HG03064 (cell line): ENCODE results near the gene SSR2.
A peak's percentile ranks its signal among the peaks of the same experiment; 100 is the strongest.
"Not testable (repeated sequence)": the region's sequence is repeated elsewhere in the genome, so short reads cannot be mapped to it uniquely, and the experiment has no call there.

Source experiments
- ATAC-seq: cut with Tn5 transposase; IDR thresholded peaks from one replicate; pipeline ENCODE4 v1.9.1; 2021; ENCODE audit warnings: low read depth; ENCODE audit not compliant: unreplicated experiment

The SSR2 gene

DNA sequence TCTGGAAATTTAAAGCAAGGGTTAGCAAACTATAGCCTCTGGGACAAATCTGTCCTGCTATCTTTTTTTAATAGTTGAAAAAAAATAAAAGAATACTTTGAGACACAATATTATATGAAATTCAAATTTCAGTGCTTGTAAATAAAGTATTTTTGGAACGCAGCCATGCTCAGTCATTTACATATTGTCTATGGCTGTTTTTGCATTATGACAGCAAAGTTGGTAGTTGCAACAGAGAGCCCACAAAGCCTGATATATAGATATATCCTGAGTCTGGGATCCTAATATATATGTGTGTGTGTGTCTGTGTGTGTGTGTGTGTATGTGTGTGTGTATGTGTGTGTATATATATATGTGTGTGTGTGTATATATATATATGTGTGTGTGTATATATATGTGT is 20.8 kb downstream of the SSR2 start:
- ATAC-seq: no peak

DNA sequence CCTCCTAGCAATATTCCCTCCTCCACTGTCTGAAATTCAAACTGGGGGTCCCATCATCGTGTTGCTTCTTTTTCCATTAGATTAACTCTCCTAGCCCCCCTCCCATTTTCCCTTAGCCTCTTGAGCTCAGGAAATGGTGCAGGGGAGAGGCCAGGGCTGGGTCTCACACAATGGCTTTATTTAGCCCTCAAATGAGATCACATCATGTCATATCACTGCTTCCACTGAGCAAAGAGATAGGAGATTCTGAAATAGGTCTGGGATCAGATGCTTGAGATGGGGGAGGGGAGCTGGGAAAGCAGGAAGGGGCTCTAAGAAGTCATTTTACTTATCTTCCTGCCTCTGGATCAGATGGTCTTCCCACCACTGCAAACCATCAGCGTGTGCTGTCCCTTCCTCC is 24.6 kb downstream of the SSR2 start:
- no peak for ATAC-seq

DNA sequence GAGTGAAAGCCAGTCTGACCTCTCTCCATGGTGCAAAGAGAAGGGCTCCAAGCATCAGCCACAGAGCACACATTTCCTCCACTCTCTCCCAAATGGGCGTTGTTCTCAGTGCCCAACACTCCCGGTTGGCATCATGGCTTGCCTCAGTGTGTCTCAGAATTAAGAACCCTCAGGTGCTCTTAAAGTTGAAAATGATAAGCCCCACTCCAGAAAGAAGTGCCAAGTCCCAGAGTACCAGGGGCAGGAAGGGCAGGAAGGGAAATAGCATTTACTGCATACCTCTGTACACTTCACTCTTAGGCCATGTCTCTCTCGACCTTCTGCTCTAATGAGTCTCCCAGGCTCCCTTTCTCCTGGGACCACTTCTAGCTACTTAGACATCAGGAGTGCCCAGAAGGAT is 27.2 kb downstream of the SSR2 start:
- no peak for ATAC-seq

DNA sequence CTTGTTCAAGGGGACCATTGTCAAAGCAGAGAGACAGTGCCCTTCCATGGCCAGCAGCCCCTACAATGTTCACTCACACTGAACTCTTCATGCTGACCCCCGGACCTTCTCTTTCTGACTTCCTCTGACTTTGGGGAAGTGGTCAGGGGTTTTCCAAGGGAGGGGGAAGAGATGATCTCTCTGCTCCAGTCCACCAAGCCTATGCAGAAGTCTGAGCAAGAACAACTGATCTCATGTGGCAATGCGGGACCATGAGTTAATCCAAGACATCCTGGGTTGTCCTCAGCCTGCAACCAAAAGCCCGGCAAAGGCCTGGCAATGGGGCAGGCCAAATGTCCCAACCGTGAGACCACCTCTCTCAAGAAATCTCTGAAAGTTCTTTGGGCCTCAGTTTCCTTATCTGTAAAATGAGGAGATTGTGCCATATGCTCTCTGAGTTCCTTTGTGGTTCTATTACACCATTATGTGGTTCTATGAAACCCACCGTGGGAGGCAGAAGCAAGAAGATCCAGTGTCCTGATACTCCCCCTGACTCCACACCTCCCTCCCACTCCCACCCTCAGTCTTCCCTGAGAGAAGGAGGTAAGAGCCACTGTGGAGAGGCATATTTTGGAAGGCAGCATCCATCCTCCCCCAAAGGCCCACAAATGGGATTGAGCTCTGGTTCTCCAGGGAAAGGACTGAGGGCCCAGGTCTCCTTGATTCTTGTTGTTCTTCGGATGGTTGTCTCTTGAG is 30.6 kb downstream of the SSR2 start:
- ATAC-seq: no peak

DNA sequence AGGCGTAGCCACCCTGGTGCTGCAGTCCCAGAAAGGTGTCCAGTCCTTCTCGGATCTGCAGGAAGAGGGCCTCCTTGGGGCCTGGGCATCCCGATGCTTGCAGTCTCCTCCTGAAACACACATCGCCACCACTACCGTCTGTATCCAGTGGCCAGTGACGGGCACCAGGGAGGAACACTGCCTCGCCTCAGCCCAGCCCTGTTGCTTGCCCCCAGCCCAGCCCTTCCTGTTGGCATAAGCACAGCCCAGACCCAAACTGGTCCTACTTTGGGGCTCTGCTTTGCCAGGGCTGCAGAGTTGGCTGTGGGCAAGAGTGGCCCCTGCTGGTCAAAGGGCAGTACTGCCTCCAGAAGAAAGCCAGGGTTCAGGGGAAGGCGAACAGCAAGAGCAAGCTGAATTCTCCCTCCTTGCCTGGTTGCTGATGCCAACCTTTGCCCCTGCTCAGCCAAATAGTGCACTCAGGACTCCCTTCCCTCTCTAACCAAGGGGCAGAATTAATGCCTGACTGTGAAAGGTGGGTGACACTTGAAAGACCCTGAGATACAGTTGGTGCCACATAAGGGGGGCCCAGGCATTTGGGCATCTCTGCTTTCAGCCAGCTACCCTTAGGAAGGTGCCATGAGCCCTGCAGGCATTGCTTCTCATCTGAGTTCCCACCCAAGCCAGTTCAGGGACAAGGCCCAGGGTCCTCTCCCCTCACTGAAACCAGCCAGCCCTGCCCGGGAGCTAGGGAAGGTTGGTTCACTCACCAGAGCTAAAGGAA is 31.3 kb downstream of the SSR2 start:
- ATAC-seq: peak; percentile 73

DNA sequence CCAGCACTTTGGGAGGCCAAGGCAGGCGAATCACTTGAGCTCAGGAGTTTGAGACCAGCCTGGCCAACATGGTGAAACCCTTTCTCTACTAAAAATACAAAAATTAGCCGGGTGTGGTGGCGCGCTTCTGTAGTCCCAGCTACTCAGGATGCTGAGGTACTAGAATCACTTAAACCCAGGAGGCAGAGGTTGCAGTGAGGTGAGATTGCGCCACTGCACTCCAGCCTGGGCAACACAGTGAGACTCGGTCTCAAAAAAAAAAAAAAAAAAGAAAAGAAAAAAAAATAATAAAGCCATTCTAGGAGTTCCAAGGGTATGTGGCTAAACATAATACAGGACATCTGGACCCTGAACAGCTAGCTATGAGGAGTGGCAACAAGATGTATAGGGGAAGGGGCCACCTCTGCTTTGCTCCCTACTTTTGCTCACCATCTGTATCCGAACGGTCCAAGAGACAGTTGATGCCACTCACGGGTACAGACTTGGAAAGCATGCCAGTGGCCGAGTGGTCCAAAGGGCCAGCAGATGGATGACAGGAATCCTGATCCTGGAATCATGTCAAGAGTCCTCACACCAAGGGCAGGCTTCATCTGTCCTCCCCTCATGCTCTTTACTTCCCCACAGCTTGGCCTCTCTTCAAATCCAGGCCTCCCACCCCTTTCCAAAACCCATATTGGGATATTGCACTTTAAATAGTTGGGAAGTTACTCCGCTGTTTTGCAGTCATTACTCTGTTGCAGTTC is 35.7 kb downstream of the SSR2 start:
- ATAC-seq: not testable (repeated sequence)

- no peak for ATAC-seq
Measured at GRCh38 chr1:155984341-155984740, 36.4 kb downstream of the SSR2 start.

GRCh38 chr1:155983191-155984024 is 37.3 kb downstream of the SSR2 start:
- no peak for ATAC-seq

- ATAC-seq: no peak
Measured at GRCh38 chr1:155982106-155982505, 38.6 kb downstream of the SSR2 start.

GRCh38 chr1:155981266-155982088 is 39.3 kb downstream of the SSR2 start:
- no peak for ATAC-seq

DNA sequence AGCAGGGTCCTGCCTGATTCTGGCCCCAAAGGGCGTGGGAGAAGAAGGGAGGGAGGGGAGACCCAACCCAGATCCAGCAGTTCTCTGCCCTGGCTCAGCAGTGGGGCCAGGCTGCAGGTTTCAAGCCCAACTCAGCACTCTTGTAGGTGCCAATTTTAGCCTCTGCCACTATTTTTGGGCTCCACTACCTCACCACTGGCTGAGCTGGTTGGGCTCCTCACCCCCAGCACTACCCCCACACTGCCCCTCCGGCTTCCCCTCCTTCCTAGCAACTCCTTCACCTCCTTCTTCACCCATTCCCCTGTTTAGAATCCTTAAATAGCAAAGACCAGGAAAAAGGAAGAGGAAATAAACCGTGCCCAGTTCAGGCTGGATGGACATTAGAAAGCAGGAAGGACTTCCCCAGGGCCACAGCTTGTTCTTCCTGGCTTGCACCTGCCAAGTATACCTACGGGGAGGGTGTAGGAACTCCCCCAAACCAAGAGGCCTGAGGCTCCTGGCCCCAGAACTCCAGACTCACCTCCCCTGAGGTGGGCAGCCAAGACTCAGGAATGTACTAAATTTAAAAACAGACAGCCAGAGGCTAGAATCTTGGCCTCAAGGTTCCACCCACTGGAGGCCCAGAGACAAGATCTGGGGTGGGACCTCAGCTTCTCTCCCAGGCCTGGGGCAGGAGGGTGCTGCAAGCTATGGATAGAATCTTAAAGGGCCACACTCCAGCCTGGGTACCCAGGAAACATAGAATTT is 41.0 kb downstream of the SSR2 start:
- ATAC-seq: no peak

- no peak for ATAC-seq
Measured at GRCh38 chr1:155978973-155979429, 41.8 kb downstream of the SSR2 start.

DNA sequence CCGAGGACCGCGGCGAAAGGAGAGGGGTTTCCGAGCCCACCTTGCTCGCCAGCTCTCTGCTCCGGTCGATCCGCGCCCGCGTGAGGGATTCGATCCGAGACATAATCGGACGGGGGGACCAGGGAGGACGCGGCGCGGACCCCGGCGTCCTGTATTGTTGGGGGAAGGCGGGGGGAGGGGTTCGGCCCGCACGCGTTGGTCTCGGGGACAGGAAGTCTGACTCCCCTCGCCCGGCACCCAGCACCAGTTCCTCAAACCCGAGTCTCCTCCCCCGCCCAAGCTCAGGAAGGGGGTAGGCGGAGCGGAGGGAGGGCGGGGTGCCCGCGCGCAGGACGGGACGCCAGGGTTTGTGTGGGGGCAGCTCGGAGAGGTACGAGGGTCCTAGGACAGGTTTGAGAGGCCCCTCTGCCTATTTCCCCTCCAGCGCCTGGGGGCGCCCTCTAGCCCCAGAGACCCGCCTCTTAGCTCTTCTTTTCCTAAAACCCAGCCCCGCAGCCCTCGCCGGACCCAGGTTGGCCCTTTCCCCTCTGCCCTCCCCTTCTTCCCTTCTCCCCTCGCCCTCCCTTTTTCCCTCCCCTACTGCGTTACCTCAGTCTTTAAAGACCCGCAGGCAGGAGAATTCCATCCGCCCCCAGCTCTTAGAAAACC is 42.3 kb downstream of the SSR2 start, which contains the start of gene ARHGEF2:
ARHGEF2 (minus strand) TSS at position 223 of the 648 bp plus-strand sequence; CDS start at position 103, 120 bp downstream.
- peak; percentile 40 for ATAC-seq

DNA sequence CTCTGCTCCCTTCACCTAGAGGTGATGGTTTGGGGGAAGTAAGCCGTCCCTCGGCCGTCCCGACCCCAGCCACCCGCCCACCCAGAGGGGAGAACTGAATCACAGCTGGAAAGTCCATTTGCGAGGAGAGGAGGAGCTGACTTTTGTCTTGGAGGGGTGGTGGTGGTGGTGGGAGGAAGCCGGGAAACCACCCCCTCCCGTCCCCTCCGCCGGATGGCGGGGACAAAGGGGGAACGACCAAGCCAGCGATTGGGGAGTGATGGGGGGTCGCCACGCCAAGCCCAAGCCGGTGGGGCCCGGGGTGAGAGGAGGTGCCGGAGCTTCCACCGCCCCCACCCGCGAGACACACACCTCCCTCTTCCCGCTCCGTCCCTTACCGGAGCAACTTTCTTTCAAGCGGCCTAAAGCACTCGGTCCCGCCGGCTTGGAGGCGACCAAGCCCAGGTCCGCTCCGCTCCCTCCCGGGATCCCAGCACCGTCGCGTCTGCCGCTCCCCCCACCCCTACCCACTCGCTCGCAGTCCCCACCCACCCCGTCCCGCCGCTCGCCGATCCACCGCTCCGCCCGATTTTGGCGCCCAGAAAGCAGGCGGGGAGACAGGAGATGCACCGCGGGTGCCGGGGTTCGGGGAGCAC is 42.9 kb downstream of the SSR2 start:
- no peak for ATAC-seq

- no peak for ATAC-seq
Measured at GRCh38 chr1:155976913-155977689, 43.6 kb downstream of the SSR2 start.

DNA sequence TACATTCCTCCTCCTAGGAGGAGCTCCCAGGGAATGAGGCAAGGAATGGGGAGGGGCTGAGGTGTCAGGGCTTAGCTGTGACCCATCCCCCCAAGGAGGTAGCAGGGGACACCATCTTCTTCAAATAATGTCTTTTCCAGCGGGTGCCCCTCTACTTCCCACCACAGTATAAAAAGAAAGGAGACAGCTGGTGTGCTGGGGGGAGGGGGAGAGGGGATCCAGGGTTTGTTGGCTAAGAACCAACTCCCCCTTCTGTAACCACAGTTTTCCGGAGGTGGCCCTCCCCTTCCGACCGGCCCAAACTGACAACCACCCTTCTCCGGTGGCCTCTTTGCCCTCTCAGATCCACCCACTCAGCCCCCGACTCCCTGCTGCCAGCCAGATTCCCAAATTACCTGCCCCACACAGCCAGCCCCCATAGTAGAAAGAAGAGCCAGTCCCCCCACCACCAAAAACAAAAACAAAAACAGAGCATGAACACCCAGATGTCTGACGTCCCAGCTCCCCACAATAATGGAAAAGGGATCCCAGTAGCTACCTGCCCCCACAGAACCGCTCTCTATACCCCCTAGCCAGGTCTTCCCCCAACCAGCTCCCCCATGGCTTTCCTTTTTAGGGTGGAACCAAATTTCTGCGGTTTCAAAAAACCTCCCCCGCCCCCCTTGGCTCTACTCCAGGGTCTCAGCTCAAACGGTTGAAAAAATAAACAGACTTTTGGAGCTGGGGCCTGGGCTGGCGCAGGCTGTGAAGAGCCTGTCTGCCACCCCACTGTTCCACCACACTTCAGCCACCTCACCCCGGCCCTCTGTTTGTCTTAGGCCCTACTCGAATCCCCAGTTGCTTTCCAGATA is 44.5 kb downstream of the SSR2 start:
- ATAC-seq: no peak
